HepG2 (cell line): ENCODE measurements around the gene PSMC5. TPM values are rescaled to one million over a fixed set of nuclear protein-coding genes. Genes with fewer than 3 reads are reported as not detected.
A peak's percentile ranks its signal among the peaks of the same experiment; 100 is the strongest.
"Not testable (repeated sequence)": the region's sequence is repeated elsewhere in the genome, so short reads cannot be mapped to it uniquely, and the experiment has no call there.

Source experiments
- ATAC-seq: fragments of 200-7000 bp; cut with Tn5 transposase; 3 replicates; pipeline ENCODE4 v1.9.1; 2020; ENCODE audit warnings: mild to moderate bottlenecking, moderate library complexity
- BruUV-seq: library from RNA; stranded (reverse); fragments of 400-500 nt; replicated peaks from 2 replicates; lab custom pipeline; 2021; lab: Mats Ljungman, UMichigan
- CTCF ChIA-PET: fragments of 300-600 bp; formaldehyde crosslinking; extraction: SDS; loops from one replicate; lab custom pipeline; 2021; ENCODE audit warnings: low total read pairs, inconsistent platforms, low intra/inter-chr PET ratio; lab: Yijun Ruan, JAX
- POLR2A ChIA-PET: fragments of 350-600 bp; sonication (Branson Sonifier 250); formaldehyde crosslinking; loops from one replicate; lab custom pipeline; 2020; ENCODE audit warnings: antibody characterized with exemption, inconsistent platforms; lab: Yijun Ruan, JAX
- DNase-seq: peaks from one replicate; pipeline ENCODE4 v3.0.0-alpha.2; 2015; ENCODE audit warnings: low spot score
- FAIRE-seq: peaks from 3 replicates; lab custom pipeline; 2011; peaks lifted over from hg19 to GRCh38; lab: Jason Lieb, UNC
- H2AFZ ChIP-seq: one replicate; pipeline ENCODE4 v1.6.1; 2011; ENCODE audit warnings: low read length, inconsistent platforms
- H3K27ac ChIP-seq: fragments of 300-600 bp; 3 replicates; pipeline ENCODE4 v1.8.0; 2011; ENCODE audit warnings: mixed run types, mild to moderate bottlenecking, mixed read lengths, low read length, inconsistent platforms; ENCODE audit not compliant: insufficient read depth; ENCODE audit errors: extremely low read length
- H3K27me3 ChIP-seq, 2 experiments: fragments of 200-600 bp in 1 of 2; 2 replicates in 1 of 2; 3 replicates in 1 of 2; pipeline versions ENCODE4 v1.6.0 to v1.8.0; 2011; ENCODE audit warnings: low read length in 2 of 2, mild to moderate bottlenecking in 2 of 2, moderate library complexity in 2 of 2, inconsistent platforms in 1 of 2; ENCODE audit not compliant: insufficient read depth in 2 of 2, control insufficient read depth in 1 of 2
- H3K36me3 ChIP-seq, 2 experiments: fragments of 200-600 bp in 1 of 2; replicated peaks in 1 of 2; 2 replicates in 1 of 2; 3 replicates in 1 of 2; pipeline versions ENCODE4 v1.5.1 to v1.8.0; 2011; ENCODE audit warnings: low read length in 2 of 2, inconsistent platforms in 1 of 2; ENCODE audit not compliant: insufficient read depth in 2 of 2, control insufficient read depth in 1 of 2
- H3K4me1 ChIP-seq: 2 replicates; pipeline ENCODE4 v1.5.1; 2012; ENCODE audit warnings: low read length, inconsistent platforms; ENCODE audit not compliant: insufficient read depth
- H3K4me2 ChIP-seq: 2 replicates; pipeline ENCODE4 v1.6.0; 2011; ENCODE audit warnings: low read depth, low read length, inconsistent platforms
- H3K4me3 ChIP-seq, 3 experiments: fragments of 200-600 bp in 1 of 3; sonication (generic), shearing (Covaris generic) in 1 of 3; replicated peaks in 1 of 3; 2 replicates each; pipeline ENCODE4 v1.5.1; 2011 to 2016; ENCODE audit warnings: low read length in 3 of 3, inconsistent platforms in 2 of 3, low read depth in 2 of 3, mild to moderate bottlenecking in 2 of 3, control low read depth in 1 of 3, mixed read lengths in 1 of 3; ENCODE audit not compliant: insufficient read depth in 1 of 3
- H3K79me2 ChIP-seq: one replicate; pipeline ENCODE4 v1.6.1; 2011; ENCODE audit warnings: low read length, inconsistent platforms; ENCODE audit not compliant: insufficient read depth
- H3K9ac ChIP-seq: 2 replicates; pipeline ENCODE4 v1.6.0; 2011; ENCODE audit warnings: mild to moderate bottlenecking, low read depth, low read length, inconsistent platforms; ENCODE audit not compliant: insufficient read depth
- H3K9me3 ChIP-seq: 2 replicates; pipeline ENCODE4 v1.5.1; 2012; ENCODE audit warnings: mild to moderate bottlenecking, low read length
- H4K20me1 ChIP-seq: 2 replicates; pipeline ENCODE4 v1.6.0; 2011; ENCODE audit warnings: inconsistent platforms, mild to moderate bottlenecking, low read length, moderate library complexity; ENCODE audit not compliant: insufficient read depth
- BRCA1 ChIP-seq: sonication (generic); formaldehyde crosslinking; IDR thresholded peaks from 2 replicates; pipeline ENCODE4 v1.4.0; 2020; ENCODE audit warnings: missing genetic modification reagents
- CTCF ChIP-seq: sonication (generic); formaldehyde crosslinking; IDR thresholded peaks from 2 replicates; pipeline ENCODE4 v1.5.0; 2020; ENCODE audit warnings: mild to moderate bottlenecking, missing genetic modification reagents, moderate library complexity
- HNF1A ChIP-seq, 2 experiments: sonication (generic) in 1 of 2; formaldehyde crosslinking in 1 of 2; IDR thresholded peaks; 2 replicates each; pipeline versions ENCODE4 v1.4.0 to v1.6.1; 2016 to 2020; ENCODE audit warnings: borderline replicate concordance in 1 of 2, low read depth in 1 of 2, mild to moderate bottlenecking in 1 of 2, missing genetic modification reagents in 1 of 2
- PRDM15 ChIP-seq: sonication (generic); formaldehyde crosslinking; IDR thresholded peaks from 2 replicates; pipeline ENCODE4 v1.4.0; 2020; ENCODE audit warnings: missing genetic modification reagents
- WGBS: methylation state at CpG from one replicate; pipeline ENCODE4 v1.1.6; 2017; ENCODE audit warnings: low lambda C conversion rate; 5-methylcytosine and 5-hydroxymethylcytosine counted together
- in situ Hi-C: cut with HindIII; loops from 2 replicates; pipeline ENCODE4 v1.10.0; 2017; ENCODE audit warnings: low pct_unique_long_range_greater_than_20kb; ENCODE audit not compliant: extremely low pct_ligation_motif_present
- intact Hi-C: fragments of 100-400 bp; cut with micrococcal nuclease; formaldehyde crosslinking; loops from one replicate; pipeline ENCODE4 v1.10.0; 2022; ENCODE audit not compliant: unreplicated experiment
- polyA plus RNA-seq, 8 experiments: library from polyadenylated mRNA; depleted of rRNA in 3 of 8; stranded (reverse) in 7 of 8; unstranded in 1 of 8; fragments of >200 nt; fragmentation: Illumina TruSeq in 4 of 8; extraction: Trizol in 4 of 8; gene quantifications; 2 replicates each; pipeline versions ENCODE4 v1.2.1 to v1.2.3, GENCODE V29; 2011 to 2016; ENCODE audit warnings: low read depth in 4 of 8, missing spikeins in 1 of 8, mixed read lengths in 1 of 8; ENCODE audit not compliant: insufficient read depth in 1 of 8
- total RNA-seq, 5 experiments: library from RNA; depleted of rRNA; stranded (reverse); fragments of >200 nt; fragmentation: Illumina TruSeq; extraction: Trizol; gene quantifications; 2 replicates each; pipeline ENCODE4 v1.2.3, GENCODE V29; 2016; ENCODE audit warnings: low read depth in 1 of 5
- TF ChIP-seq, protein P1 (sequence below): sonication (generic); formaldehyde crosslinking; IDR thresholded peaks from 2 replicates; pipeline ENCODE4 v1.5.1; 2020; ENCODE audit warnings: missing genetic modification reagents, mild to moderate bottlenecking, borderline replicate concordance
- TF ChIP-seq, protein P2 (sequence below): sonication (generic); formaldehyde crosslinking; IDR thresholded peaks from 2 replicates; pipeline ENCODE4 v1.4.0; 2020; ENCODE audit warnings: missing genetic modification reagents, mild to moderate bottlenecking, borderline replicate concordance

The PSMC5 gene
- total and polyA plus RNA-seq, 2 of the 13 experiments (the other 11 are each of a cell fraction or from before 2014, with no cell fraction given), result 35.3 to 128 TPM

DNA sequence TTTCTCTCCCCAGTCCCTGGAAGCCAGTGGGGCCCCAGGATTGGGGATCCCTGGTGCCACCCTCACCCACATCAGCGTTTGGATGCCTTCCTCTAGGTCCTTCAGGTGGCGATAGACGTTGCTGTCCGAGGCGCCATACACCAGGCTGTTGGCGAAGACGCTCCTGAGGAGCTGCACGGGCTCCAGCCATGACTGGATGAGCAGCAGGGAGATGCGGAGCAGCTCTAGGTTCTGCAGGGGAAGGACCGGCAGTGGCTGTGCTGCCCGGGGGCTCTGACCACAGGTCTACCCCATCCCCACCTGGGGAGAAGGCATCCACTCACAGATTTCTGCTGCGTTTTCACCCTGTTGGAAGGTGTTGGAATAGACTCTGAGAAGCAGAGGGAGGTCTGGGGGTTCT is 53.5 kb downstream of the PSMC5 start (continued):
- TF ChIP-seq, protein P1, sequence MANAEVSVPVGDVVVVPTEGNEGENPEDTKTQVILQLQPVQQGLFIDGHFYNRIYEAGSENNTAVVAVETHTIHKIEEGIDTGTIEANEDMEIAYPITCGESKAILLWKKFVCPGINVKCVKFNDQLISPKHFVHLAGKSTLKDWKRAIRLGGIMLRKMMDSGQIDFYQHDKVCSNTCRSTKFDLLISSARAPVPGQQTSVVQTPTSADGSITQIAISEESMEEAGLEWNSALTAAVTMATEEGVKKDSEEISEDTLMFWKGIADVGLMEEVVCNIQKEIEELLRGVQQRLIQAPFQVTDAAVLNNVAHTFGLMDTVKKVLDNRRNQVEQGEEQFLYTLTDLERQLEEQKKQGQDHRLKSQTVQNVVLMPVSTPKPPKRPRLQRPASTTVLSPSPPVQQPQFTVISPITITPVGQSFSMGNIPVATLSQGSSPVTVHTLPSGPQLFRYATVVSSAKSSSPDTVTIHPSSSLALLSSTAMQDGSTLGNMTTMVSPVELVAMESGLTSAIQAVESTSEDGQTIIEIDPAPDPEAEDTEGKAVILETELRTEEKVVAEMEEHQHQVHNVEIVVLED, result no peak
- TF ChIP-seq HNF1A (IDR thresholded peaks at IDR 0.05; ENCODE audit: low read depth) (no peak), HNF1A (CRISPR knock-in tag; IDR thresholded peaks at IDR 0.05; ENCODE audit: borderline replicate concordance) (no peak), BRCA1 (CRISPR knock-in tag) (no peak)

- CTCF ChIA-PET, result interaction anchor here (1.3 kb wide), 1 partner anchor 15 kb away, joined by 4 read pairs; no protein-coding TSS in a partner anchor
- BruUV-seq, H2AFZ ChIP-seq, in situ Hi-C loops, H3K4me3 ChIP-seq, H3K4me1 ChIP-seq, H3K79me2 ChIP-seq, H3K27me3 ChIP-seq, H3K27ac ChIP-seq, intact Hi-C loops, H3K9ac ChIP-seq, H4K20me1 ChIP-seq, H3K9me3 ChIP-seq, H3K36me3 ChIP-seq, POLR2A ChIA-PET, FAIRE-seq: not testable (repeated sequence)
- H3K4me2 ChIP-seq, result peak overlapping the region; percentile 50
- TF ChIP-seq, protein P2, sequence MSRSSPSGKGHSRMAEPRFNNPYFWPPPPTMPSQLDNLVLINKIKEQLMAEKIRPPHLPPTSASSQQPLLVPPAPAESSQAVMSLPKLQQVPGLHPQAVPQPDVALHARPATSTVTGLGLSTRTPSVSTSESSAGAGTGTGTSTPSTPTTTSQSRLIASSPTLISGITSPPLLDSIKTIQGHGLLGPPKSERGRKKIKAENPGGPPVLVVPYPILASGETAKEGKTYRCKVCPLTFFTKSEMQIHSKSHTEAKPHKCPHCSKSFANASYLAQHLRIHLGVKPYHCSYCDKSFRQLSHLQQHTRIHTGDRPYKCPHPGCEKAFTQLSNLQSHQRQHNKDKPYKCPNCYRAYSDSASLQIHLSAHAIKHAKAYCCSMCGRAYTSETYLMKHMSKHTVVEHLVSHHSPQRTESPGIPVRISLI (CRISPR knock-in tag), result peak; percentile 85
- TF ChIP-seq CTCF (peak; percentile 48), PRDM15 (CRISPR knock-in tag) (peak; percentile 93)
- peak; percentile 90 for ATAC-seq
- WGBS, result 14% methylated on average over 11 of the region's 11 CpGs
- peak; percentile 50 for DNase-seq
These were observed 54.1 kb downstream of the PSMC5 start for GRCh38 chr17:63881337-63881736.
